Hypothalamus (tissue), 51 donors: ENCODE results near the gene SGMS2.
A peak's percentile ranks its signal among the peaks of the same experiment; 100 is the strongest.
"Not testable (repeated sequence)": the region's sequence is repeated elsewhere in the genome, so short reads cannot be mapped to it uniquely, and the experiment has no call there.

Experiments used
- DNase-seq, 51 donors: peaks; one replicate each; lab custom pipeline; 2025; lab: John Stamatoyannopoulos, UW

The SGMS2 gene

GRCh38 chr4:107901213-107901934 is 76.6 kb downstream of the SGMS2 start:
- no peak for DNase-seq

GRCh38 chr4:107902715-107903114 is 78.0 kb downstream of the SGMS2 start:
- DNase-seq: no peak

DNA sequence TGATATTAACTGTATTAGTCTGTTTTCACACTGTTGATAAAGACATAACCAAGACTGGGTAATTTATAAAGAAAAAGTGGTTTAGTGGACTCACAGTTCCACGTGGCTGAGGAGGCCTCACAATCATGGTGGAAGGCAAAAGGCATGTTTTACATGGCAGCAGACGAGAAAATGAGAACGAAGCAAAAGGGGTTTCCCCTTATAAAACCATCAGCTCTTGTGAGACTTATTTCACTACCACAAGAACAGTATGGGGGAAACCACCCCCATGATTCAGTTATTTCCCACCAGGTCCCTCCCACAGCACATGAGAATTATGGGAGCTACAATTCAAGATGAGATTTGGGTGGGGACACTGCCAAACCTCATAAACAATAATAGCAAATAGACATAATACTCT is 80.3 kb downstream of the SGMS2 start:
- DNase-seq: not testable (repeated sequence)

DNA sequence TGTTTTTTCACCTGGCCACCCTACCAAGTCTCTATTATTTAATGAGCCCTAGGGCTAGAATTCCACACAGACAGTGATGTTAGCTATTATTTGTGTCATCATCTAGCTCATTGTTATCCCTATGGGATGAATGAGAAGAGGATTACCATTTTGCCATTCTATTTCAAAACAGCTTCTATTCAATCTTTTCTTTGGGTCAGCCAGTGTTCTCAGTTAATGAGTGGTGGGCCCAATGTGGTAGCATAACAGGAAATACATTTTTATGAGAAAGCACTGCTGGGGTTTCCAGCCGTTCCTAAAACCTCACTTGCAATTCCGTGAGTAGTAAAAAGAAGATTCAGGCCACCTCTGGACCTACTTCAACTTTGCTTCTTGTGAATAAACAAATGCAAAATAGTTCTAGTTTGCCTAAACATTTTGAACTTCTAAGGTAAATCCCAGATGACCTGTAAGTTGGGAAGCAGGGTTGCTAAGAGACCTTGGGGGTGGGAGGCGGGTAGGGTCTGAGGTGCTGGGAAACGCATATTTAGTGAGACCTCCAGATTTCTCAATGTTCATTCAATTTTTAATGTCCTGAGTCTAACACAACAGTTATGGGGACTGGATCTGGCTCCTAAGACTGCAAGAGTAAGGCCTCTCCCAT is 81.8 kb downstream of the SGMS2 start:
- DNase-seq: no peak

DNA sequence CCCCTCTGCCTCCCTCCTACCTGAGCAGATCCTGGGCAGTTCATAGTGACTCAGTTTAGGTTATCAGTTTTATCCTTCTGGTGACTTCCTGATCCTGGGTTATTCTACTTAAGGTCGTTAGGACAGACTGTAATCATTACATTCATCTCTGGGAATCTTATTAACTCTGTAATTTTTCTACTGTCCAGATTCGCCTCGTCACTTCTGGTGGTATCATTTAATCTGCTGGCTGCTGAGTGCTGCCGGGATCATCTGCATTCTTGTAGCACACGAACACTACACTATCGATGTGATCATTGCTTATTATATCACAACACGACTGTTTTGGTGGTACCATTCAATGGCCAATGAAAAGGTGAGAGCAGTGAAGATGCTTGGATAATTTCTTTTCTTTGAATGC is 83.6 kb downstream of the SGMS2 start:
- DNase-seq: no peak

DNA sequence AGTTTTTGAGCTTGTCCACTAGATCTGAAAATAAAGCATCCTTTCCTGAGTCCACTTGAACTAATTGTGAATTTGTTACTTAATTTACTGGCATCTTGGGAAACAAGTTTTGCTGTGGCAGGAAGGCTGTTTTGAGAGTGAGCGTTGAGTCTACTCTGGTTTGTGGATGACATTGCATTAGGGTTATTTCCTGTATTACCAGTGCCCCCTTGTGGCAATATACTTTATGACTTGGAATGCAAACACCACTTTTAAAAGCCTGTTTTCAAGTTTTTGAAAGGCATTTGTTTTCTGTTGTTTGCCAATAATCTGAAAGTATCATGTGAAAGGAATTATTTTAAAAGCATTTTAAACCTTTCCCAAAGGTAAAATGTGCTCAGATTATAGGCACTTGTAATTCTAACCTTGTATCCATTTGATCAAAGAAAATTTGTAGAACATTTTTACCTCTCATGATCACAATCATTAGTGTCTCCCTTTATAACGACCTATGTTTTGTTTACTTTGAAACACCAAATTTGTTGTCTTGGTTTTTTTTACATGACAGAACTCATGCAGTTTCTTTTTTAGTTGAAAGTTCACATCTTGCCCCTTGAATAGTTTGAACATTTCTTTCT is 88.7 kb downstream of the SGMS2 start:
- peak in 9 of 51 donors; percentile 2 to 76 (median 14) for DNase-seq

GRCh38 chr4:107915220-107915619 is 90.5 kb downstream of the SGMS2 start:
- no peak for DNase-seq

GRCh38 chr4:107916623-107917022 is 91.9 kb downstream of the SGMS2 start:
- no peak for DNase-seq

DNA sequence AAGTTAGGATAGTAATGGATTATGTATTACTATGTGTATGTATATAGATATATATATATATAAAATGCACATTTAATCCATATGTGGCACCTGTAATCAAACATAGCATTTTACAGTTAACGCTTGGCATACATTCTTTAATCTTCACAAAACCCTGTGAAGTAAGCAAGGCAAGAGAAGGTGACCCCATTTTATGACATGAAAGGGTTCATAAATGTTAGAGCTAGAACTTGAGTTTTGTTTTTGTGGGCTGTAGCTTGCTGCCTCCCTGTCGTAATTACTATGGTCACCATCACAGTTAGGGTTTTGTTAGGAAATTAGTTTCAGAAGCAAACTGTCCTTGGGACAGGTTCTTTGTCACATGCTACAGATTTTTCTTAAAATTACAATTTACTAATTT is 92.8 kb downstream of the SGMS2 start:
- DNase-seq: no peak

- no peak for DNase-seq
Measured at GRCh38 chr4:107922486-107923473, 98.0 kb downstream of the SGMS2 start.

DNA sequence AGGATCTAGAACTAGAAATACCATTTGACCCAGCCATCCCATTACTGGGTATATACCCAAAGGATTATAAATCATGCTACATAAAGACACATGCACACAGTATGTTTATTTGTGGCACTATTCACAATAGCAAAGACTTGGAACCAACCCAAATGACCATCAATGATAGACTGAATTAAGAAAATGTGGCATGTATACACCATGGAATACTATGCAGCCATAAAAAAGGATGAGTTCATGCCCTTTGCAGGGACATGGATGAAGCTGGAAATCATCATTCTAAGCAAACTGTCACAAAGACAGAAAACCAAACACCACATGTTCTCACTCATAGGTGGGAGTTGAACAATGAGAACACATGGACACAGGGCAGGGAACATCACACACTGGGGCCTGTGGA is 101.0 kb downstream of the SGMS2 start:
- DNase-seq: not testable (repeated sequence)

- DNase-seq: not testable (repeated sequence)
Measured at GRCh38 chr4:107926875-107927274, 102.1 kb downstream of the SGMS2 start.

DNA sequence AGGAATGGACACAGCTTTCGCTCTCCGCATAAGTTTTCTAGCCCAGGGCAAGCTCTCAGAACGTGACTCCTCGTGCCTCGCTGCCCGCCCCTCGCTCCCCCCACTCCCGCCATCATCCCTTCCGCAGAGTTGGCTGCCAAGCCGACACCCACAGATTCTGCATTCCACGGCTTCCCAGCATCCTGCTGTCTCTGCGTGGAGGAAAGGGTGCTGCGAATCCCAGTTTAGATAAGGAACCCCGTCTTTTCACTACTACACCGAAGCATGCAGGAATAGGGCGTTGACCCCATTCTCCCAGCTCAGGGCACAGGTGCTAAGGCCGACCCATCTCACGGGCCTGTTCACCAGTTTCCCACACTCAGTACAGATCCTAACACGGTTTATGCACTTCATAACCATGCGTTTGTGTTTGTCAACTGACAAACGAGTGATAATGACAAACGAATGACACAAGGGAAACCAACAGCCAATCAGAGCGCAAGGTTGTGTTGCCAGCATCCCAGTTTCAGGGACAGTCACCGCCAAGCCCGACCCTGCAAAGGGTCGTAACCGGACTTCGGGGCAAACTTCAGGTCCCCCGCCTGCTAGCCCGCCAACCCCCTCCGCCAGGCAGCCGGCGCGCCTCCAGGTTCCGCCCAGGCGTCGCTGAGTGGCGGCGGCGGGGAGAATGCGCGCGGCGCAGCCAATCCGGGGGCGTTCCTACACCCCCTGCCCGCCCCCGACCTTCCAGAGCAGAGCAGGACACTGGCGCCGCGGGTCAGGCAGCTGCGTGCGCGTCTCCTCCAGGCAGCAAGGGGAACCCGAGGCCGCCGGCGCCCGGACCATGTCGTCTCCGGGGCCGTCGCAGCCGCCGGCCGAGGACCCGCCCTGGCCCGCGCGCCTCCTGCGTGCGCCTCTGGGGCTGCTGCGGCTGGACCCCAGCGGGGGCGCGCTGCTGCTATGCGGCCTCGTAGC is 106.4 kb downstream of the SGMS2 start, which contains the start of gene CYP2U1:
Gene CYP2U1 (plus strand): TSS at position 729 of the 954 bp plus-strand sequence. CDS start 95 bp downstream, at position 824.
- DNase-seq: peak; percentile 34 to 93 (median 82)

- DNase-seq: peak in 28 of 51 donors; percentile 4 to 74 (median 46)
Measured at GRCh38 chr4:107931775-107932321, 107.1 kb downstream of the SGMS2 start.

DNA sequence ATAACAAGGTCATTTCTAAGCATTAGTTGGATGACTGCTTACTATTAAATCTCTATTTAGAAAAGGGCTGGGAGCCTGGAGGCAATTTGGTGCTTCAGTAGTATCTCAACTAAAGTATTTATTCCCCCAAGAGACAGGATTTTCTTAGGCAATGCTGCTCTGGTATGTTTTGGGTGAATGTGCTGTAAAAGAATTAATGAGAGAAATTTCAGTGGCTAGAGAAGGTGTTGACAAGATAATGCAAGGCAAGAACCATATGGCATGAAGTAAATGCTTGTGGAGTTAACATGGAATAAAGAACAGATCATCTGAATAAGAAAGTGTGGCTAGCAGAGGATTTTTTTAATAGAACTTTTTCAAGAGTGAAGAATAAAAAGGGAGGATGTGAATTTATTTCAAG is 110.5 kb downstream of the SGMS2 start:
- no peak for DNase-seq

GRCh38 chr4:107937040-107937439 is 112.3 kb downstream of the SGMS2 start:
- no peak for DNase-seq

GRCh38 chr4:107939307-107939706 is 114.6 kb downstream of the SGMS2 start:
- DNase-seq: no peak

GRCh38 chr4:107945809-107946208 is 121.1 kb downstream of the SGMS2 start:
- no peak for DNase-seq
